GM19438 (cell line): Measurements from ENCODE around the gene COL25A1.

Experiments used
- ATAC-seq: cut with Tn5 transposase; IDR thresholded peaks from one replicate; pipeline ENCODE4 v1.9.1; 2021; ENCODE audit warnings: low read depth; ENCODE audit not compliant: unreplicated experiment

Gene COL25A1

DNA sequence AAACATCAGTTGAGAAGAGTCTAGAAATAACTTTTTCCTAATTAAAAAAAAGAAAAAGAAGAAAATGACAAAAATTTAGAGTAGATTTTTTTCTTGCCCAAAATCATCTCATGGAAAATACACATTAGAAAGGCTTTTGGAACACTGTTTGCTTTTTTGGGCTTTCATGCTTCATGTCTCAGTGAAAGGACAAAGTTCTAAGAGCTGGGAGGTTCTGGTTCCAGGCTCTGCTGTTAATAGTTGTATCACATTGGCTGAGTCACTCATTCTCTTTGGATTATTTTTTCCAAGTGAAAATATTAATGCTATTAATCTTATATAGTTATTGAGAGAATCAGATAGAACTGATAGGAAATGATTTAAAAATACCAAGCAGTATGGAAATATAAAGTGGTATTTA is 506.7 kb downstream of the COL25A1 start:
- ATAC-seq, result no peak

DNA sequence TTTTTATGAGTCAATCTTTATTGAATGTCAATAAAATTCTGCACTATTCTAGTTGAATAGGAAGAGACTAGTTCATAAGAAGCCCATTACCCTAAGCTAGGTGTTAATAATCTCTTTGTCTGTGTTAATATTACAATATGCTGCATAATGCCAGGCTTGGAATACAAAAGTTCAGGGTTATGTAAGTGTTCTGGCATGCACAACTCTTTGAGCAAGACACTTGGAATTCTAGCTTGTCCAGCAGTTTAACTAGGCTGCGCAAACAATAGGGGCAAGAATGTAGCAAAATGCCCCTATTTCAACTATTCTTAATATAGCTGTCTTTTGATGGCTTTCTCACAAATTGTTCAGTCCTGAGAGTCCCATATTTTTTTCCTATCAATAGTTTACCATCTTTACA is 508.3 kb downstream of the COL25A1 start:
- no peak for ATAC-seq

- no peak for ATAC-seq
These were observed 509.0 kb downstream of the COL25A1 start for GRCh38 chr4:108793415-108793814.

GRCh38 chr4:108788731-108789130 is 513.7 kb downstream of the COL25A1 start:
- ATAC-seq, result no peak

DNA sequence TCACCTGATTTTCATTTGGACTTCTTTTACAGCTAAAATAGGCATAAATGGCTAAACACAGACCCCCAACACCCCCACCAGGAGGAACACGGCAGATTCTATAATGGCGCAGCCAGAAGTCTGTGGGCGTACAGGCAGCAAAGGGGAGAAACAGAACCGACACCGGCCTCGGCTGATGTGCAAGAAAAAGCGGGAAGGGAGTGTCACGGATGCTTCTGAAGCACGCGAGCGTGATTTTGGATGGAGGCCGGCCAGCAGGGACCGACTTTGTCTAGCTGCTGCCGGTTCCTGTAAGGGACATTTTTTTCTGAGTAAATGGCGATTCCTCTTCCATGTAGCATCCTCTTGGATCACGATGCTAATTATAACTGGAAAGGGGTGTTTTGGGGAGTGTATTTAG is 514.7 kb downstream of the COL25A1 start:
- no peak for ATAC-seq

GRCh38 chr4:108787106-108787505 is 515.4 kb downstream of the COL25A1 start:
- no peak for ATAC-seq

GRCh38 chr4:108786351-108786750 is 516.1 kb downstream of the COL25A1 start:
- ATAC-seq, result no peak

GRCh38 chr4:108783665-108784463 is 518.6 kb downstream of the COL25A1 start:
- no peak for ATAC-seq

DNA sequence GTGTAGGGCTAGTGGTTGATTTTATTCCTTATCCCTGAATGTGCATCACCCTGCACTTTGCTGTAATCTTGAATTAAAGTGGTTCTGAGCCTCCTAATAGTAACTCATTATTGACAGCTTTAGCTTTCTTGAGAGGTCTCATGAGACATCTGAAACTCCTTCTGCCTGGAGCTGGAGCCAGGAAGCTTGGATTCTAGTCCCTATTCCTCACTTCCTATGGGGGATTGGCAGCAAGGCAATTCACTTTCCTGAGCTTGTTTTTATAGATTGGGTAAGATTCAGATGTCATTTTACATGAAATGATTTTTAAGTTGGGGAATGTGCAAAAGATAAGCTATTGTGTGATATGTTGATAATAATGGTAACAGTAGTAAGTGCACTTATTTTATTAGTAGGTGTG is 522.5 kb downstream of the COL25A1 start:
- ATAC-seq, result no peak

DNA sequence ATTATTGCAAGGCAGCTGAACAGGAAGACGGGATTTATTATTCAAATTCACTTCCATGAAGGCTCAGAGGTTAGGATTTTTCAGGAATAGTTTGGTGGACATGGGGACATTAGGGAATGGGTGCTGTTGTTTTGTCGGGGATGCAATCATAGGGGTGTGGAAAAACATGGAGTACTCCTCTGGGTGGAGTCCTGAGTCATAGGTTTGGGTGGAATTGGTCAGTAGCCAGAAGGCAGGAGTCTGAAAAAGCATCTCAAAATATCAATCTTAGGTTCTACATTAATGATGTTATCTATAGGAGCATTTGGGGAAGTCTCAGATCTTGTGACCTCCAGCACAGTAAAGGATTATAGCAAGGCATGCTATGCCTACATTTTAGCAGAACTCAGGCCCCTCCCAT is 525.1 kb downstream of the COL25A1 start:
- no peak for ATAC-seq

GRCh38 chr4:108775921-108776320 is 526.5 kb downstream of the COL25A1 start:
- ATAC-seq, result no peak

DNA sequence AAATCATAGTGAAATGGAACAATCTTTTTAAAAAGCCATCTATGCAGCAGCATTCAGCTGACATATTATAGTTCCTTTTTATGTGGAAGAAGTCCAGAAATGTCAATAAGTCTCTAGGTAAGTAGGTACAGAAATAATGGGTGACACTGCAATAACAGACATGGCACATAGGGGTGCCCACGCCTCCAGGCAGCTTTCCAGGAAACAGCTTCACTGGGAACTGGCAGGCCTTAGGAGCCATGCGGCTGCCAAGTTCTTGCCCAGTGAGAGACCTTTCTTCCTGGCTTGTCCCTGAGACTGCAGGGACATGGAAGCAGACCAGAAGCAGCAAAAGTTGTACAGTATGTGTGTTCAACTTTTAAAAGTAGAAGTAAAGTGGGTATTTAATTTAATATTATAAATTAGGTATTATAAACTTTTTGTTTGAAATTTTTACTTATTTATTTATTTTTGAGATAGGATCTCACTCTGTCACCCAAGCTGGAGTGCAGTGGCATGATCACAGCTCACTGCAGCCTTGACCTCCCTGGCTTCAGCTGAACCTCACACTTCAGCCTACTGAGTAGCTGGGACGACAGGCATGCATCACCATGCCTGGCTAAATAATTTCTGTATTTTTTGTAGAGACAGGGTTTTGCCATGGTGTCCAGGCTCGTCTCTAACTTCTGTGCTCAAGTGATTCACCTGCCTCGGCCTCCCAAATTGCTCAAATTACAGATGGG is 527.5 kb downstream of the COL25A1 start:
- ATAC-seq, result no peak

GRCh38 chr4:108772402-108772801 is 530.1 kb downstream of the COL25A1 start:
- ATAC-seq, result no peak

DNA sequence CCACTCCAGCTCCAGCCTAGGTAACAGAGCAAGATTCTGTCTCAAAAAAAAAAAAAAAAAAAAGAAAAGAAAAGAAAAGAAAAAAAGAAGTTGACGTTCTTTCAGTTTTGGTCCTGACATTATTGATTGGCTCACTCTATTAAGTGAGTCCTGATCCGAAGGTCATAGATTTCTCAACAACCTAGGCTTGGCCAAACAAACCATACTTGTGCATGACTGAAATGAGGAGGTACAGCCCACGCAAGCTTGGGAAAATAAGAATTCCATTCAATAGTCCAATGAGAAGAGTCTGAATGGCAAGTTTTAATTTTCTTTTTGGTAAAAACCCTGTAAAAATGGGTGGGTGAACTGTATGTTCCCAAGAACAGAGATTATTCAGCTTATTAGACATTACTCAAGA is 536.4 kb downstream of the COL25A1 start:
- ATAC-seq, result no peak

- no peak for ATAC-seq
These were observed 538.5 kb downstream of the COL25A1 start for GRCh38 chr4:108763986-108764385.

DNA sequence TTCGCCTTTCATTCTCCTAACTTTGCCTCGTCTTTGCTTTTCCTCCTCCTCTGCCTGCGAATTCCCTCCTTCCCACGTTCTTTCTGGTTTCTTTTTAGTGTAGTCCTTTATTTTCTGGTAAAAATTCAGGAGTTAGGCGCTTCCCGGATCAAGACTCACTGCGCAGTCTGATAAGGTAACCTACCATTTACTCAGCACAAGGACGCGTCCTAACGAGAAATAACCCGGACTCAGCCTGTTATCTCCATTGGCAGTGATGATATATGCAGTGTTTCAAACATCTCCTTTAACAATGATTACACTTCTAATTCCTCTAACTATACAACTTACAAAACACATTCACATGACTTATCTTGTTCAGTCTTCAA is 539.2 kb downstream of the COL25A1 start:
- no peak for ATAC-seq

- ATAC-seq, result no peak
These were observed 539.8 kb downstream of the COL25A1 start, which contains the start of gene ETNPPL for GRCh38 chr4:108762559-108763225. Gene ETNPPL (minus strand): TSS chr4:108763053. CDS start chr4:108762898, 155 bp downstream.
